Dermis microvascular lymphatic vessel endothelial cell (primary cell): ENCODE results near the gene BTK. TPM values are rescaled to one million over a fixed set of nuclear protein-coding genes. Genes with fewer than 3 reads are reported as not detected.

ENCODE experiments used
- DNase-seq, 2 donors: peaks; one replicate each; pipeline versions ENCODE4 v3.0.0 to v3.0.0-alpha.2; 2010; ENCODE audit warnings: low read depth in 2 of 2
- total RNA-seq: library from RNA; depleted of rRNA; stranded (reverse); fragments of >200 nt; gene quantifications from 2 replicates; pipeline ENCODE4 v1.2.1, GENCODE V29; 2014

The BTK gene
- under 0.01 TPM in 1 of 2 replicates, not detected in the other for total RNA-seq

- DNase-seq, result no peak
Observed at GRCh38 chrX:101385795-101386541, at the start of gene BTK. TSS of gene BTK (minus strand) at chrX:101386191. CDS start at chrX:101375284, 10,907 bp downstream.

- no peak for DNase-seq
Observed at GRCh38 chrX:101430457-101431078, 44.6 kb upstream of the BTK start.

- peak in 1 of 2 donors; percentile 19 for DNase-seq
Observed at GRCh38 chrX:101429934-101430333, 43.9 kb upstream of the BTK start.

GRCh38 chrX:101427954-101428353 is 42.0 kb upstream of the BTK start:
- no peak for DNase-seq

- DNase-seq, result no peak
Observed at GRCh38 chrX:101419489-101419888, 33.5 kb upstream of the BTK start.

GRCh38 chrX:101417981-101418841 is 32.2 kb upstream of the BTK start:
- peak in 1 of 2 donors; percentile 59 for DNase-seq

- DNase-seq, result no peak
Observed at GRCh38 chrX:101417190-101417589, 31.2 kb upstream of the BTK start.

- no peak for DNase-seq
Observed at GRCh38 chrX:101416691-101417090, 30.7 kb upstream of the BTK start.

GRCh38 chrX:101415180-101416145 is 29.5 kb upstream of the BTK start:
- DNase-seq, result peak in 1 of 2 donors; percentile 76

- no peak for DNase-seq
Observed at GRCh38 chrX:101411984-101412383, 26.0 kb upstream of the BTK start.

GRCh38 chrX:101410461-101410860 is 24.5 kb upstream of the BTK start:
- DNase-seq, result no peak

GRCh38 chrX:101409043-101409442 is 23.1 kb upstream of the BTK start:
- peak in 1 of 2 donors; percentile 14 for DNase-seq

- no peak for DNase-seq
Observed at GRCh38 chrX:101408532-101408841, 22.5 kb upstream of the BTK start.

- DNase-seq, result peak; percentile 98 to 99
Observed at GRCh38 chrX:101407748-101408531, 21.9 kb upstream of the BTK start, which contains the start of the genes GLA and HNRNPH2. TSS of gene GLA (minus strand) at chrX:101407925. CDS start at chrX:101407903, 22 bp downstream. TSS of gene HNRNPH2 (plus strand) at chrX:101408222. CDS start at chrX:101411989, 3,767 bp downstream.

GRCh38 chrX:101407167-101407747 is 21.3 kb upstream of the BTK start:
- DNase-seq, result no peak

GRCh38 chrX:101399825-101400224 is 13.8 kb upstream of the BTK start:
- no peak for DNase-seq

- no peak for DNase-seq
Observed at GRCh38 chrX:101398694-101399093, 12.7 kb upstream of the BTK start.

- DNase-seq, result peak in 1 of 2 donors; percentile 63
Observed at GRCh38 chrX:101397779-101398178, 11.8 kb upstream of the BTK start.

GRCh38 chrX:101395789-101396188 is 9.8 kb upstream of the BTK start:
- no peak for DNase-seq

- DNase-seq, result no peak
Observed at GRCh38 chrX:101394372-101394771, 8.4 kb upstream of the BTK start.
